ENCODE data around the gene PHACTR1. TPM values are rescaled to one million over a fixed set of nuclear protein-coding genes. Genes with fewer than 3 reads are reported as not detected.

Gene PHACTR1
- total and polyA plus RNA-seq, 9 of the 15 experiments (the other 6 are each of a cell fraction or from before 2014, with no cell fraction given): 11.5 to 32.6 (median 22.0) TPM

- TF ChIP-seq TAF1 (IDR thresholded peaks at IDR 0.05; ENCODE audit: control insufficient read depth, extremely low read depth, insufficient read depth, low read length, severe bottlenecking) (no peak), ESRRA (IDR thresholded peaks at IDR 0.05; ENCODE audit: borderline replicate concordance, low read depth) (no peak), ARID2 (IDR thresholded peaks at IDR 0.05) (0 out of 2 replicates have a peak, but pooled peaks have one; percentile 5), ZNF354B (CRISPR knock-in tag; IDR thresholded peaks at IDR 0.05) (no peak), SMARCA5 (IDR thresholded peaks at IDR 0.05) (no peak), HES1 (IDR thresholded peaks at IDR 0.05; ENCODE audit: low read depth) (no peak), NR2C1 (IDR thresholded peaks at IDR 0.05) (no peak), NR2C1 (tag; IDR thresholded peaks at IDR 0.05) (no peak), ZBTB8A (IDR thresholded peaks at IDR 0.05; ENCODE audit: partially characterized antibody) (no peak), MLLT1 (IDR thresholded peaks at IDR 0.05) (peak in 1 of 2 experiments; percentile 48; a peak in 1 of 4 replicates), PHF21A (IDR thresholded peaks at IDR 0.05; ENCODE audit: borderline replicate concordance, low read depth) (no peak), RBM15 (IDR thresholded peaks at IDR 0.05; ENCODE audit: insufficient read depth, low read length) (no peak), KDM4B (IDR thresholded peaks at IDR 0.05; ENCODE audit: borderline replicate concordance in 2 of 2, low read depth in 1 of 2) (no peak), NBN (IDR thresholded peaks at IDR 0.05; ENCODE audit: low read depth) (no peak), LCOR (CRISPR knock-in tag; IDR thresholded peaks at IDR 0.05) (peak; percentile 16; the same call in 1 of the 2 replicates), SMARCA4 (IDR thresholded peaks at IDR 0.05) (peak; percentile 50; the same call in 1 of the 2 replicates), MCM3 (IDR thresholded peaks at IDR 0.05) (no peak), CCAR2 (IDR thresholded peaks at IDR 0.05; ENCODE audit: low read depth, low read length) (no peak), PCBP2 (IDR thresholded peaks at IDR 0.05; ENCODE audit: low read depth, low read length, poor library complexity, severe bottlenecking) (no peak), ZBTB12 (CRISPR knock-in tag; IDR thresholded peaks at IDR 0.05) (no peak), KDM5B (IDR thresholded peaks at IDR 0.05; ENCODE audit: insufficient replicate concordance, low read depth, low read length) (no peak)
- TF ChIP-seq, protein P1, sequence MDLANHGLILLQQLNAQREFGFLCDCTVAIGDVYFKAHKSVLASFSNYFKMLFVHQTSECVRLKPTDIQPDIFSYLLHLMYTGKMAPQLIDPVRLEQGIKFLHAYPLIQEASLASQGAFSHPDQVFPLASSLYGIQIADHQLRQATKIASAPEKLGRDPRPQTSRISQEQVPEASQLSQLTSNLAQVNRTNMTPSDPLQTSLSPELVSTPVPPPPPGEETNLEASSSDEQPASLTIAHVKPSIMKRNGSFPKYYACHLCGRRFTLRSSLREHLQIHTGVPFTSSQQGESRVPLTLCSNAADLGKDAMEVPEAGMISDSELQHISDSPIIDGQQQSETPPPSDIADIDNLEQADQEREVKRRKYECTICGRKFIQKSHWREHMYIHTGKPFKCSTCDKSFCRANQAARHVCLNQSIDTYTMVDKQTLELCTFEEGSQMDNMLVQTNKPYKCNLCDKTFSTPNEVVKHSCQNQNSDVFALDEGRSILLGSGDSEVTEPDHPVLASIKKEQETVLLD (IDR thresholded peaks at IDR 0.05): no peak
- TF ChIP-seq, protein P2, sequence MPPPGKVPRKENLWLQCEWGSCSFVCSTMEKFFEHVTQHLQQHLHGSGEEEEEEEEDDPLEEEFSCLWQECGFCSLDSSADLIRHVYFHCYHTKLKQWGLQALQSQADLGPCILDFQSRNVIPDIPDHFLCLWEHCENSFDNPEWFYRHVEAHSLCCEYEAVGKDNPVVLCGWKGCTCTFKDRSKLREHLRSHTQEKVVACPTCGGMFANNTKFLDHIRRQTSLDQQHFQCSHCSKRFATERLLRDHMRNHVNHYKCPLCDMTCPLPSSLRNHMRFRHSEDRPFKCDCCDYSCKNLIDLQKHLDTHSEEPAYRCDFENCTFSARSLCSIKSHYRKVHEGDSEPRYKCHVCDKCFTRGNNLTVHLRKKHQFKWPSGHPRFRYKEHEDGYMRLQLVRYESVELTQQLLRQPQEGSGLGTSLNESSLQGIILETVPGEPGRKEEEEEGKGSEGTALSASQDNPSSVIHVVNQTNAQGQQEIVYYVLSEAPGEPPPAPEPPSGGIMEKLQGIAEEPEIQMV (tag; conservative IDR thresholded peaks at IDR 0.05; ENCODE audit: low read depth): no peak
Measured at GRCh38 chr6:13327691-13328075, 611.1 kb downstream of the PHACTR1 start (continued).
